ENCODE results near the gene CHD8. TPM values are rescaled to one million over a fixed set of nuclear protein-coding genes. Genes with fewer than 3 reads are reported as not detected.

The CHD8 gene
- total RNA-seq, 1 experiment from 2014 or later: 135 TPM

GRCh38 chr14:21382886-21383847, 72.8 kb downstream of the CHD8 start:
- Histone ChIP-seq H3K4ac (ENCODE audit: low read depth, low read length) (peak overlapping the region; percentile 91; the same call in 1 of the 2 replicates), H3K79me1 (ENCODE audit: insufficient read depth, low read depth, low read length, poor library complexity, severe bottlenecking) (peaks cover 4% of the 10 kb centered on the region), H4K91ac (ENCODE audit: insufficient read length, low read depth, low read length) (peak overlapping the region; percentile 79), H3K79me2 (ENCODE audit: insufficient read depth, low read length) (peaks cover 30% of the 10 kb centered on the region; the same call in 1 of the 2 replicates), H3K9me3 (ENCODE audit: control insufficient read depth, low read depth, low read length) (no peaks in the 10 kb centered on the region), H2AK5ac (ENCODE audit: insufficient read length, low read length) (no peak overlapping the region), H3K14ac (ENCODE audit: insufficient read depth, low read length) (peak overlapping the region; percentile 91), H3K23me2 (ENCODE audit: insufficient read length, low read depth, low read length, poor library complexity, severe bottlenecking) (peaks cover 11% of the 10 kb centered on the region), H3K4me1 (ENCODE audit: insufficient read depth, low read length) (no peaks in the 10 kb centered on the region), H4K5ac (ENCODE audit: insufficient read length, low read depth, low read length) (peak overlapping the region; percentile 41), H2BK20ac (ENCODE audit: low read depth, low read length, poor library complexity, severe bottlenecking) (no peak overlapping the region), H3T11ph (ENCODE audit: low read length) (no peak overlapping the region), H3K27ac (ENCODE audit: insufficient read length, low read depth, low read length) (peak overlapping the region; percentile 87), H4K8ac (replicated peaks; ENCODE audit: insufficient read length, low read depth, low read length) (peak overlapping the region; percentile 26), H3K27me3 (ENCODE audit: insufficient read depth, low read length) (no peaks in the 10 kb centered on the region), H2BK12ac (ENCODE audit: insufficient read length, low read depth, low read length) (peak overlapping the region; percentile 5), H3K4me2 (ENCODE audit: insufficient read depth, insufficient read length, low read length) (peak overlapping the region; percentile 77), H2BK5ac (ENCODE audit: insufficient read length, low read length) (peak overlapping the region; percentile 6), H2BK120ac (ENCODE audit: low read depth, low read length, poor library complexity, severe bottlenecking) (no peak overlapping the region), H3K56ac (ENCODE audit: insufficient read length, low read depth, low read length) (peak overlapping the region; percentile 64), H4K20me1 (ENCODE audit: control insufficient read depth, insufficient read depth, insufficient read length) (no peaks in the 10 kb centered on the region), H3K9ac (ENCODE audit: extremely low read depth, insufficient read length, low read length) (peak overlapping the region; percentile 100), H2BK15ac (ENCODE audit: low read depth, low read length) (no peak overlapping the region), H2AFZ (ENCODE audit: low read length) (no peak overlapping the region), H3K23ac (ENCODE audit: insufficient read length, low read depth, low read length) (peak overlapping the region; percentile 24), H3K18ac (ENCODE audit: insufficient read length, low read depth, low read length) (peak overlapping the region; percentile 94)
- no CpG with 5 or more reads among the region's 39 CpGs for WGBS (ENCODE audit: extremely low coverage, insufficient read length, low lambda C conversion rate)
- Mint-ChIP-seq H3K36me3 (ENCODE audit: insufficient read depth in 1 of 3, low read depth in 3 of 3) (peaks cover 16 to 51% (median 34%) of the 10 kb centered on the region in 3 experiments; a peak in 6 of 7 replicates), H3K4me1 (peaks cover 19 to 25% of the 10 kb centered on the region in 2 experiments), H3K9me3 (peaks cover 0 to 8% of the 10 kb centered on the region in 2 experiments; a peak in 1 of 5 replicates), H3K27me3 (ENCODE audit: low read depth) (no peaks in the 10 kb centered on the region), H3K27ac (peak overlapping the region; percentile 100), H3K4me3 (peak overlapping the region; percentile 96 to 98)
- no peak for DNase-seq
- no peak for TF ChIP-seq CTCF (conservative IDR thresholded peaks at IDR 0.05)
